GM12878 (cell line): Measurements from ENCODE around the gene ITGB2.

ENCODE experiments used
- CTCF ChIP-seq, 3 experiments: IDR thresholded peaks in 2 of 3; conservative IDR thresholded peaks in 1 of 3; 2 replicates each; pipeline ENCODE4 v1.5.1; 2011; ENCODE audit warnings: low read depth in 3 of 3, low read length in 3 of 3, mild to moderate bottlenecking in 3 of 3, control low read depth in 2 of 3, moderate library complexity in 2 of 3, inconsistent platforms in 1 of 3, mixed read lengths in 1 of 3; ENCODE audit not compliant: control insufficient read depth in 2 of 3, insufficient read depth in 1 of 3; ENCODE audit errors: extremely low read depth in 1 of 3
- HDGF ChIP-seq: fragments of 450-650 bp; IDR thresholded peaks from 2 replicates; pipeline ENCODE4 v1.6.1; 2016; ENCODE audit warnings: antibody characterized with exemption
- NFIC ChIP-seq: IDR thresholded peaks from 2 replicates; pipeline ENCODE4 v1.6.1; 2012; ENCODE audit warnings: low read depth, mild to moderate bottlenecking, inconsistent platforms, low read length, moderate library complexity
- SIN3A ChIP-seq: IDR thresholded peaks from 2 replicates; pipeline ENCODE4 v1.6.1; 2012; ENCODE audit warnings: low read depth, low read length, improper control_type of control experiment
- TCF7 ChIP-seq: IDR thresholded peaks from 2 replicates; pipeline ENCODE4 v1.6.1; 2014; ENCODE audit warnings: antibody characterized with exemption, borderline replicate concordance

- TF ChIP-seq CTCF (IDR thresholded peaks at IDR 0.05 in 2 of 3, conservative IDR thresholded peaks at IDR 0.05 in 1 of 3; ENCODE audit: control insufficient read depth in 2 of 3, extremely low read depth in 1 of 3, insufficient read depth in 1 of 3, low read depth in 3 of 3, low read length in 3 of 3) (no peak), SIN3A (no peak), TCF7 (no peak), NFIC (no peak), HDGF (no peak)
These were observed 6.5 kb upstream of the ITGB2 start for GRCh38 chr21:44927259-44927586.
